GM12878 (cell line): Measurements from ENCODE around the gene FOXP3. TPM values are rescaled to one million over a fixed set of nuclear protein-coding genes. Genes with fewer than 3 reads are reported as not detected.

ENCODE experiments used
- ATAC-seq: fragments of 200-7000 bp; cut with Tn5 transposase; 3 replicates; pipeline ENCODE4 v1.9.1; 2020; ENCODE audit warnings: mild to moderate bottlenecking, moderate library complexity
- BruUV-seq: library from RNA; stranded (reverse); fragments of 400-500 nt; replicated peaks from 2 replicates; lab custom pipeline; 2021; lab: Mats Ljungman, UMichigan
- CTCF ChIA-PET: fragments of 300-600 bp; sonication (Branson Sonifier 250); formaldehyde crosslinking; extraction: SDS; loops from one replicate; lab custom pipeline; 2021; ENCODE audit warnings: inconsistent platforms; lab: Yijun Ruan, JAX
- POLR2A ChIA-PET: fragments of 350-600 bp; formaldehyde crosslinking; extraction: SDS; loops from one replicate; lab custom pipeline; 2021; ENCODE audit warnings: inconsistent platforms; lab: Charles Lee
- RAD21 ChIA-PET: fragments of 300-600 bp; sonication (Branson Sonifier 250); formaldehyde crosslinking; loops from one replicate; lab custom pipeline; 2023; ENCODE audit warnings: antibody characterized with exemption; ENCODE audit not compliant: unreplicated experiment; lab: Charles Lee
- SMC1A ChIA-PET: fragments of 300-600 bp; sonication (Branson Sonifier 250); formaldehyde crosslinking; loops from one replicate; lab custom pipeline; 2023; ENCODE audit not compliant: unreplicated experiment, uncharacterized antibody; lab: Charles Lee
- DNase-seq: peaks from one replicate; pipeline ENCODE4 v3.0.0-alpha.2; 2011; ENCODE audit warnings: low read depth, low spot score
- FAIRE-seq: peaks from 3 replicates; lab custom pipeline; 2011; peaks lifted over from hg19 to GRCh38; lab: Jason Lieb, UNC
- H2AFZ ChIP-seq: 2 replicates; pipeline ENCODE4 v1.6.0; 2011; ENCODE audit warnings: low read depth, low read length, control low read depth; ENCODE audit not compliant: control insufficient read depth
- H3K27ac ChIP-seq: 2 replicates; pipeline ENCODE4 v1.5.1; 2011; ENCODE audit warnings: control low read depth; ENCODE audit not compliant: control insufficient read depth, insufficient read depth
- H3K27me3 ChIP-seq, 2 experiments: replicated peaks in 1 of 2; 2 replicates each; pipeline versions ENCODE4 v1.6.0 to v1.6.1; 2011; ENCODE audit warnings: low read length in 1 of 2; ENCODE audit not compliant: control insufficient read depth in 2 of 2, insufficient read depth in 2 of 2
- H3K36me3 ChIP-seq, 2 experiments: 2 replicates each; pipeline ENCODE4 v1.5.1; 2011; ENCODE audit warnings: low read length in 1 of 2; ENCODE audit not compliant: control insufficient read depth in 2 of 2, insufficient read depth in 2 of 2
- H3K4me1 ChIP-seq: 2 replicates; pipeline ENCODE4 v1.6.1; 2011; ENCODE audit warnings: mild to moderate bottlenecking, low read length, moderate library complexity, mixed read lengths; ENCODE audit not compliant: control insufficient read depth, insufficient read depth
- H3K4me2 ChIP-seq: 2 replicates; pipeline ENCODE4 v1.6.0; 2011; ENCODE audit warnings: control low read depth; ENCODE audit not compliant: control insufficient read depth, insufficient read depth
- H3K4me3 ChIP-seq: fragments of 200-600 bp; sonication (generic); 2 replicates; pipeline ENCODE4 v1.5.1; 2016
- H3K79me2 ChIP-seq: 2 replicates; pipeline ENCODE4 v1.6.0; 2011; ENCODE audit warnings: low read length; ENCODE audit not compliant: control insufficient read depth, insufficient read depth
- H3K9ac ChIP-seq: 2 replicates; pipeline ENCODE4 v1.8.0; 2011; ENCODE audit warnings: low read length, control low read depth, mixed read lengths; ENCODE audit not compliant: control insufficient read depth, insufficient read depth
- H3K9me3 ChIP-seq: replicated peaks from 3 replicates; pipeline ENCODE4 v1.5.1; 2011; ENCODE audit warnings: mild to moderate bottlenecking, low read length; ENCODE audit not compliant: control insufficient read depth, insufficient read depth
- H4K20me1 ChIP-seq: 2 replicates; pipeline ENCODE4 v1.6.0; 2011; ENCODE audit not compliant: control insufficient read depth, insufficient read depth
- ASH2L ChIP-seq: fragments of 300-600, 200-600 bp; sonication (generic); IDR thresholded peaks from 2 replicates; pipeline ENCODE4 v1.6.1; 2017; ENCODE audit warnings: low read depth, mild to moderate bottlenecking, borderline replicate concordance
- BCL3 ChIP-seq: IDR thresholded peaks from 2 replicates; pipeline ENCODE4 v1.6.1; 2011; ENCODE audit warnings: borderline replicate concordance, low read depth, mild to moderate bottlenecking, moderate library complexity, low read length; ENCODE audit not compliant: insufficient read depth, poor library complexity, severe bottlenecking
- CHD1 ChIP-seq: IDR thresholded peaks from 2 replicates; pipeline ENCODE4 v1.6.1; 2012; ENCODE audit warnings: low read depth, low read length, improper control_type of control experiment
- E4F1 ChIP-seq: fragments of 450-650 bp; IDR thresholded peaks from 2 replicates; pipeline ENCODE4 v1.6.1; 2018; ENCODE audit warnings: borderline replicate concordance, mild to moderate bottlenecking; ENCODE audit not compliant: partially characterized antibody
- HDGF ChIP-seq: fragments of 450-650 bp; IDR thresholded peaks from 2 replicates; pipeline ENCODE4 v1.6.1; 2016; ENCODE audit warnings: antibody characterized with exemption
- IRF3 ChIP-seq: fragments of 450-650 bp; IDR thresholded peaks from 2 replicates; pipeline ENCODE4 v1.6.1; 2014; ENCODE audit warnings: mild to moderate bottlenecking
- JUND ChIP-seq: IDR thresholded peaks from 2 replicates; pipeline ENCODE4 v1.6.1; 2012; ENCODE audit warnings: low read depth, mild to moderate bottlenecking, low read length, improper control_type of control experiment, moderate library complexity
- NFYB ChIP-seq: IDR thresholded peaks from 2 replicates; pipeline ENCODE4 v1.6.1; 2011; ENCODE audit warnings: low read depth, mild to moderate bottlenecking, low read length, improper control_type of control experiment, moderate library complexity; ENCODE audit not compliant: insufficient read depth
- PKNOX1 ChIP-seq: fragments of 450-650 bp; IDR thresholded peaks from 2 replicates; pipeline ENCODE4 v1.6.1; 2016; ENCODE audit warnings: mild to moderate bottlenecking
- RBBP5 ChIP-seq: fragments of 200-600 bp; sonication (generic); conservative IDR thresholded peaks from 2 replicates; pipeline ENCODE4 v1.6.1; 2016
- RELA ChIP-seq: fragments of 450-650 bp; IDR thresholded peaks from 2 replicates; pipeline ENCODE4 v1.8.0; 2014; ENCODE audit warnings: borderline replicate concordance; ENCODE audit not compliant: partially characterized antibody
- SPI1 ChIP-seq: IDR thresholded peaks from 2 replicates; pipeline ENCODE4 v1.6.1; 2011; ENCODE audit warnings: low read depth, mild to moderate bottlenecking, low read length, moderate library complexity, borderline replicate concordance; ENCODE audit not compliant: insufficient read depth
- STAT3 ChIP-seq: IDR thresholded peaks from 2 replicates; pipeline ENCODE4 v1.6.1; 2011; ENCODE audit warnings: low read depth, low read length, improper control_type of control experiment
- USF1 ChIP-seq: IDR thresholded peaks from 2 replicates; pipeline ENCODE4 v1.6.1; 2011; ENCODE audit warnings: borderline replicate concordance, low read depth, mild to moderate bottlenecking, moderate library complexity, mixed read lengths, low read length; ENCODE audit not compliant: insufficient read depth; ENCODE audit errors: extremely low read length
- ZNF622 ChIP-seq: fragments of 450-650 bp; IDR thresholded peaks from 2 replicates; pipeline ENCODE4 v1.6.1; 2017; ENCODE audit warnings: mild to moderate bottlenecking, inconsistent platforms
- ZZZ3 ChIP-seq: IDR thresholded peaks from 2 replicates; pipeline ENCODE4 v1.6.1; 2011; ENCODE audit warnings: low read depth; ENCODE audit not compliant: control insufficient read depth, insufficient read length
- WGBS: methylation state at CpG from one replicate; pipeline ENCODE4 v1.1.6; 2016; ENCODE audit warnings: low lambda C conversion rate; ENCODE audit not compliant: insufficient replicate concordance, insufficient coverage; ENCODE audit errors: missing lambda C conversion rate; 5-methylcytosine and 5-hydroxymethylcytosine counted together
- in situ Hi-C: fragments of 300-500 bp; cut with MboI; formaldehyde crosslinking; loops from 9 replicates; pipeline ENCODE4 v1.14.3; 2018; ENCODE audit warnings: mixed read lengths
- intact Hi-C: fragments of 100-400 bp; cut with micrococcal nuclease; formaldehyde crosslinking; loops from one replicate; pipeline ENCODE4 v1.14.2; 2022; ENCODE audit not compliant: unreplicated experiment
- polyA plus RNA-seq, 11 experiments: library from polyadenylated mRNA; depleted of rRNA in 4 of 11; unstranded in 6 of 11; stranded (reverse) in 5 of 11; fragments of >200 nt; fragmentation: Nextera tagmentation in 4 of 11; fragmentation: Illumina TruSeq in 1 of 11; extraction: Ambion mirVana in 4 of 11; extraction: Trizol in 1 of 11; gene quantifications; 1 replicate in 1 of 11; 2 replicates in 10 of 11; pipeline versions ENCODE4 v1.2.1 to v1.2.3, GENCODE V29; 2011 to 2016; ENCODE audit warnings: inconsistent platforms in 2 of 11, missing spikeins in 2 of 11, low read depth in 1 of 11
- total RNA-seq, 4 experiments: library from RNA; depleted of rRNA in 3 of 4; stranded (reverse); fragments of >200 nt in 3 of 4; fragmentation: Illumina TruSeq in 1 of 4; extraction: Trizol in 1 of 4; gene quantifications; 2 replicates each; pipeline versions ENCODE4 v1.2.1 to v1.2.3, GENCODE V29; 2013 to 2021

The FOXP3 gene
- total and polyA plus RNA-seq, 10 of the 15 experiments (the other 5 are each of a cell fraction or from before 2014, with no cell fraction given), result 0.02 to 0.21 (median 0.08) TPM; not detected in 3

- H3K27ac ChIP-seq, result no peak overlapping the region
- no peaks in the 10 kb centered on the region; the same call in 2 of the 3 replicates for H3K9me3 ChIP-seq
- no peak for FAIRE-seq
- H3K79me2 ChIP-seq, result peaks cover 3% of the 10 kb centered on the region; the same call in 1 of the 2 replicates
- no TSS peak for BruUV-seq
- intact Hi-C loops, result no loop called here
- ATAC-seq, result no peak
- TF ChIP-seq HDGF (no peak), IRF3 (no peak), CHD1 (no peak), E4F1 (no peak), BCL3 (no peak), PKNOX1 (no peak), ASH2L (no peak), ZZZ3 (no peak), RELA (no peak), STAT3 (no peak), NFYB (no peak), USF1 (no peak), SPI1 (no peak), ZNF622 (no peak), RBBP5 (no peak), JUND (no peak)
- no peaks in the 10 kb centered on the region for H3K27me3 ChIP-seq
- ChIA-PET CTCF (no interaction called here), RAD21 (interaction anchor here (1.4 kb wide), 1 partner anchor 43 kb away, joined by 6 read pairs; no protein-coding TSS in a partner anchor), SMC1A (no interaction called here), POLR2A (interaction anchor here (0.7 kb wide), 1 partner anchor 33 kb away, joined by 3 read pairs; no protein-coding TSS in a partner anchor)
- H3K4me1 ChIP-seq, result peaks cover 5% of the 10 kb centered on the region
- 86% methylated on average over 55 of the region's 56 CpGs for WGBS
- no peak overlapping the region for H3K4me2 ChIP-seq
- no peaks in the 10 kb centered on the region for H3K36me3 ChIP-seq
- H3K4me3 ChIP-seq, result no peak overlapping the region
- H3K9ac ChIP-seq, result no peak overlapping the region
- in situ Hi-C loops, result no loop called here
- DNase-seq, result no peak
- no peaks in the 10 kb centered on the region for H4K20me1 ChIP-seq
- no peak overlapping the region for H2AFZ ChIP-seq
These were observed 30.5 kb downstream of the FOXP3 start for GRCh38 chrX:49233887-49234555.
